GM18873 (cell line): ENCODE data around the gene CYREN.
A peak's percentile ranks its signal among the peaks of the same experiment; 100 is the strongest.
"Not testable (repeated sequence)": the region's sequence is repeated elsewhere in the genome, so short reads cannot be mapped to it uniquely, and the experiment has no call there.

Experiments
- ATAC-seq: cut with Tn5 transposase; IDR thresholded peaks from one replicate; pipeline ENCODE4 v1.9.1; 2021; ENCODE audit warnings: mild to moderate bottlenecking, moderate library complexity, moderate number of reproducible peaks; ENCODE audit not compliant: unreplicated experiment, low FRiP score

The CYREN gene

DNA sequence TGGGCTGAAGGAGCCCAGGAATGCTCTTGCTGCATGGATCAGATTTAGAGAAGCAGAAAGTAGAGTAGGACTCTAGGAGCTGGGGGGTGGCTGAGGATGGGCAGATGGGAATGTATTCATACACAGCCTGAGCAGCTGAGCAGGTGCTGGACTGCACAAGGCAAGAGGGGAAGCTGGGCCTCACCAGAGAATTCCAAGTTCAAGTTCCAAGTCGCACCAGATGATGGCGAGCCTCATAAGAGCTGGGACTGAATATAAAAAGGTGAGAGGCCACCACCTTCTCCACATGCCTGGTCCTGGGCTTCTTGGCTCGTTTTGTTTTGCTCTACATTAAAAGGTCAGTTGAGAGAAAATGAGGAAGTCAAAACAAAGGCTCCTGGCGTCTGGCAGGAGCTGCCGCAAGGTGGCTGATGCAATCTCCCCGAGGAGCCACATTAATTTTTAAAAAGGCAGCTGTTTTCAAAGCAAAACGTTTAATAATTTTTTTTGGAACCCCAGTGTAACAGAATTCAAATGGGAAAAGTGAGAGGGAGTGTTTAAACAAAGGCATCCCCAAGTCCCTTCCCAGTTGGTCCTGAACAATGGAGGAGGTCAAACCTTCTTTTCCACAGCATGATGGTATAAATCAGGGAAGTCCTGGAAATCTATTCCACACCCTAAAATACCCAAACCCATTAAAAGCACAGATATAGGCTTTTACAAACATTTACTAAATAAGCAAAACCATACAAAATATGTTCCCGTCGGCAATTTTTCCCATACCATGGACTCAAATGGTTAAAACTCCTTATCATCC is 9.5 kb downstream of the CYREN start:
- no peak for ATAC-seq

GRCh38 chr7:135160098-135160857 is 10.2 kb downstream of the CYREN start:
- ATAC-seq: peak; percentile 44

DNA sequence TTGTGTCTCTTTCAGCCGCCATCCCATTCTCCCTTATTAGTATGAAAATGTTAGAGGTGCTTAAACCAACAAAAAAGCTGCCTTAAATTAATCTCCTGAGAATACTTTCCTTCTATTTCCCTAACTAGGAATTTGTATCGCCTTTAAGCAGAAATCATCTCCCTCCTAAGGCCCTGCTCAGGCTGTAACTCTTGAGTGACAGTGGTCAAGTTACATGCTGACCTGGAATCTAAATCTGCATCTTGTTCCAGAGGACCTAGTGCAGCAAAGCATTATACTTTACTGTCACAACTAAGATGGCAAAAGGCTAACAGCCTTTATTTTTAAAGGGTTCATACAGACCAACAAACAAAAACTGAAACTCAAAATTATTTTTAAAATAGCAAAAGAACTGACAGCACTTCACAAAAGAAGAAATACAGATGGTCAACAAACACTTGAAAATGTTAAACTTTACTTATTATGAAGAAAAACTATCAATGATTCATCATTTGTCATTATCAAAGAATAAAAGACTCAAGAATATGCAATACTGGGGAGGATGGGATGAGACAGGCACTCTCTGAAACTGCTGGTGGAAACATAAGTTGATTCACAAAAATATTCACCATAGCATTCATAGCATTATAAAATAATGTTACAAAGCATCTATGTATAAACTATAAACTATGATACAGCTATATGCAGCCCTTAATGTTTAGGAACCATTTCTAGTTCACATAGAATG is 11.0 kb downstream of the CYREN start:
- no peak for ATAC-seq

GRCh38 chr7:135158874-135159273 is 11.6 kb downstream of the CYREN start:
- no peak for ATAC-seq

DNA sequence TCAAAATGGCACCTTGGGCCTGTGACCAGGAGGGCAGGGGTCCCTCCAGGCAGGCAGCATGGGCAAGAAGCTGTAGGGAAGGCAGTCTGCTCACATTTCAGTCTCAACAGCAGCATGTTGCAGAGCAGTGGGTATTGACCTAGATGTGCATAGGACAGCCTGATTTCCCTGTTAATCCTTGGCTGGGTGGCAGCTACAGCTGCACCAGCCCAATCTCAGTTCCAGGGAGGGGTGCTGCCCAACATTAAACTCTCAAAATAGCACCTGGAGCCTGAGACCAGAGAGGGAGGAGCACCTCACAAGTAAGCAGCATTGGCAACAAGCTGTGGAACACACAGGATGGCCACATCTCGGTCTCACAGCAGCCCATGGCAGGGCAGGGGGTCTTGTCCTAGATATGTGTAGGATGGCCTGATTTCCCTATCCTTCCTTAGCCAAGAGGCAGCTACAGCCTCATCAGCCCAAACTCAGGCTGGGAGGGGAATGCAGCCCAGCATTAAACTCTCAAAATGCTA is 12.3 kb downstream of the CYREN start:
- ATAC-seq: no peak

DNA sequence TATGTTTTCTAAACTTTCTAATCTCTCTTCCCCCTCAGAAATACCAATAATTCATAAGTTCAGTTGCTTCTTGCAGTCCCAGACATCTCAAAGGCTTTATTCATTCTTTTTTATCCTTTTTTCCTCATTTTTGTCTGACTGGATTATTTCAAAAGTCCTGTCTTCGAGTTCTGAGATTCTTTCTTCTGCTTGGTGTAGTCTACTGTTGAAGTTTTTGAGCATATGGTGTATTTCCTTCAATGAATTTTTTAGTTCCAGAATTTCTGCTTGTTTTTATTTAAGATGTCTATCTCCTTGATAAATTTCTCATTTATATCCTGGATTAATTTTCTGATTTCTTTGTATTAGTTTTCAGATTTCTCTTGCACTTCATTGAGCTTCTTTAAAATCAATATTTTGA is 14.2 kb downstream of the CYREN start:
- ATAC-seq: no peak

DNA sequence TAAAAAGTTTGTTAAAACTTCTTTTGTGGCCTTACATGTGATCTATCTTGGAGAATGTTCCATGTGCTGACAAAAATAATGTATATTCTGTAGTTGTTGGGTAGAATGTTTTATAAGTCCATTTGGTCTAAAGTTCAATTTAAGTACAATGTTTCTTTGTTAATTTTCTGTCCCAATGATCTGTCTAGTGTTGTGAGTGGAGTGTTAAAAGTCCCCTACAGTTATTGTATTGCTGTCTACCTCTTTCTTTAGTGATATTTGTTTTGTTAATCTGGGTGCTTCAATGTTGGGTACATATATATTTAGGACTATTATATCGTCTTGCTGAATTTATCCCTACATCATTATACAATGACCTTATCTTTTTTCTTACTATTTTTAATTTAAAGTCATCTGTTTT is 15.8 kb downstream of the CYREN start:
- no peak for ATAC-seq

GRCh38 chr7:135152442-135152841 is 18.1 kb downstream of the CYREN start:
- no peak for ATAC-seq

DNA sequence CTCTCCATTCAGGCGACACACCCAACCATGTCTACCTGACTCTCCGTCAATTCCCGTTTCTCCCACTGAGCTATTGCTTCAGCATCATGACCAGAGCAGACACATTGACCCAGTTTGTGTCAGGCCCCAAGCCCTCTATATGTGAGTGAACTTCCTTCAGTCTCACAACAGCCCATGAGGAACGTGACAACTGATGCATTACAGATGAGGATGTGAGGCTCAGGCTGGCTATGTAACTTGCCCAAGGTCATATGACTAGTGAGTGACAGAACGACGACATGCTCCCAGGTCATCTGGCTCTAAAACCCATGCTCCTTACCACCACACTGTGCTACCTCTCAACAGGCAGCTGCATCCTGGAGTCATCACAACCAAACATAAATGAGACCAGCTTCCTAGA is 19.0 kb downstream of the CYREN start:
- no peak for ATAC-seq

DNA sequence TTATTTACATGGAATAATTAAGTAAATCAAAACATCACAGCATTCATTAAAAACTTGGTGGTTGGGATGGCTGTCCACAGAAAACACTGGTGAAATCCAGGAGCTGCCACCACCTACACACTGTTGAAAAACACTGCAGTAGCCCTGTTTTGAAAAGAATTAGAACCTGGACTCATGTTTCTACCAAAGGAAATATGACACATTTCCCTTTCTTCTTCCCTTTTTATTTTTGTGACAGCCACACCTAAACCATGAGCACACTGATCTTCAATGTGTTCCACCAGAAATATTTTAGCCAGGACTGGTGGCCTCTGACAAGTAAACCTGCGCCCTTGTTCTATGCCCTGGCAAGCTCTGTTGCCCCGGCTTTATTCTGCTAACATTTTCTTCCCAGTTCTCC is 19.4 kb downstream of the CYREN start:
- no peak for ATAC-seq

DNA sequence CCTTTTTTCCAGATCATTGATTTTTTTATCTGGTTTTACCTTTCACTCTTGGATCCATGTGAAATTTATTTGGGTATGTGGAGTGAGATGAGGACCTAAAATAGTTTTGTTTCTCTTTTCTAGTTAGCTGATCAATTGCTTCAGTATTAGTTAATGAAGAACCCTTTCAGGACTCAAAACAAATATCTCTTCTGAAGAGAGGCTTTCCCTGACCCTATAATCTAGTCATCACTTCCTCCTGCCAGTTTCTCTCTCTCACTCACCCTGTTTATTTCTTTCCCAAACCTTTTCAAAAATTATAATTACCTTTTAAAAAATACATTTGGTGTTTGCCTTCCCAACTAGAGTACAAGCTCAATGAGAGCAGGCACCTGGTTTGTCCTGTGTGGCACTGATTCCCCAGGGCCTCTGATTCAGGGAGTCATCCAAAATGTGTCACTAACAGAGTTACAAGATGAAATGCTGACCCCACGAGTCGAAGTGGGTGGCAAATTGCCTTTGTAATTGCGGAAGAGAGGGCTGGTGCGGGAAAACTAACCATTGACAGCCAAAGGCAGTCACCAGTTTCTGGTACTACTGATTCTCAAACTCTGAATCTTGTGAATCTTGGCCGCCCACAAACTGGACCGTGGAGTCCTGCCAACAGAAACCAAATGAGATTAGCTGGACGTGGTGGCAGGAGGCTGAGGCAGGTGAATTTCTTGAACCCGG is 20.3 kb downstream of the CYREN start:
- ATAC-seq: no peak

DNA sequence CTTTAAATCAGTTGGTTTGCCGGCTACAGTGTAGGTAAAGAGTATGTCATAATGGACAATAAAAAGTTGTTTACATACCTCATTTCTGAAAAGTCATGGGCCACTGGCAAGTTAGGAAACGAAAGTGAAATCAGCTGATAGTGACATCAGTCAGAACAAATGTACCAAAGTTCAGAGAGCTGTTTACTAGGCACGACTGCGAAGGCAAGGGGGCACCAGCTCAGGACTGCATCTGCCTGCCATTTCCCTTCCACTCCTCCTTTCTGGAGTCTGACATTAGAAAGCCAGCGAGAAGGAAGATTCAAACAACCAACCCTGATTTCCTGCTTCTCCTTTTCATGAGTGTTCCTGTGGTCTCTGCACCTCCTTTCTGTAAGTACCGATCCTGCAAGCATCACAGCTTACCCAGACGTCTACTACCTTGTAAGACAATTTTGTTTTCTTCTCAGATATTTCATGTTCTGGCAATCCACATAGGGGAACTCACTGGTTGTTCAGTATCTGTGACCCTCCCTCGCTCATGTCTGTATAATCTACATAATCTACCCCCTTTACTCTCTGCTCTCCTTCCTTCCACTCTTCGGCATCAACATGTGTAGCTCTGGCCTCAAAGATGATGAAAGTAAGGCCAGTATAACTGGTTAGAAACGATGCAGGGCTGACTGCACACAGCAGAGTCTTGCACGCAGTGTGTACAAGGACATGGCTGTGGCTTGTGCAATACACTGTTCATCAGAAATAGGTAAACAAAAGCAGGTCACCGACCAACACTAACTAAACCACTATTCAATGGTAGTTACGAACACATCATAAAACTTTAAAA is 22.4 kb downstream of the CYREN start, which contains the start of gene TMEM140:
TSS of gene TMEM140 (plus strand) at position 174 of the 823 bp plus-strand sequence. CDS start 16,370 bp downstream, outside the sequence.
- peak; percentile 64 for ATAC-seq

- no peak for ATAC-seq
Measured at GRCh38 chr7:135147341-135147898, 23.1 kb downstream of the CYREN start.

DNA sequence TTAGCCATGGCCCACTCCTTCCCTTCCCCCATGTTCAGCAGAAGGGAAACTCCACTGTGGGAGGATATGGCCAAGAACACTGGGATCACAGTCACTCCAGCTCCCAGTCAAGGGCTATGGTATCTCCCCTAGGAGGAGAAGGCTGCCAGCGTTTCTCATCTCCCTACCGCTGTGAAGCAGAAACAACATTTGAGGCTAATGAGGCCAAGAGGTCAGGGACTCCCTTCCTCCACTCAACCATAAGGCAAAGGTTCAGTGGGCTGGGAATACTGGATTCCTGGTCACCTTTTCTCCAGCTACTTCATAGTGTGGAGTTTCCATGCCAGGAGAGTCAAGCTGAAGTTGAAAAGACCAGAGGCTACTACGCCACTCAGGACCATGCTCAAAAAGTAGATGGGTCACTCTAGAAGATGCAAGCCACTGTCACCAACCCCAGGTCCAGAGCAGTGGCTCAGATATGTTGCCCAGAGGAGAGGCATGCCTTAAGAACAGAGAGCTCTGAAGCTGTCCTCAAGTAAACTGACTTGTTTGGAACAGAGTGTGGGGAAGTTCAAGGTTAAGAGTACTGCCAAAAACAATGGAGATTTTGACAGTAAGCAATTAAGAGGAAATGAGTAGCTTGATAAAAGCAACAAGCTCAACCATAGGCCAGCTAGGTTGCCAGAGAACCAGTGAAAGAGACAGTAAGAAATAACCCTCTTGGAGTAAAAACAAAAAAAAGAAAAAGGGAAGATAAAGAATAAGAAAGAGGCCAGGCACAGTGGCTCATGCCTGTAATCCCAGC is 26.4 kb downstream of the CYREN start:
- ATAC-seq: no peak

- ATAC-seq: no peak
Measured at GRCh38 chr7:135129579-135129978, 40.9 kb downstream of the CYREN start.

GRCh38 chr7:135128931-135129330 is 41.6 kb downstream of the CYREN start:
- no peak for ATAC-seq

- not testable (repeated sequence) for ATAC-seq
Measured at GRCh38 chr7:135124631-135125030, 45.9 kb downstream of the CYREN start.

DNA sequence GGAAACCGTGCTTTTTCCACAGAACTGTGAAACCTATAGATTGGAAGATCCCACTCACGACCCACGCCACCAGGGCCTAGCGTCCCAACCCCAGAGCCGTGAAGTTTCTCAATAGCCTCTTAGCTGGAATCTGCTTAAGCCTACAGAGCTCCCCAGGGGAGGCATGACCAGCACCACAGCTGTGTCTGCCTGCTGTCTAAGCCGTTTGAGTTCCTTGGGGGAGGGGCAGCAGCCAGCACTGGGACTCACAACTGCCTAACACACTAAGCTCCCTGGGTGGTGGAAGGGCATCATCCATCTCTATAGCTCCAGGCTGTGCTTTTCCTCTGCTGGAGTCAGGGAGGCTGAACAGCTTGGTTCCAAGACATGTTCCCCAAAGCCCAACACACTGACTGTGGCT is 48.6 kb downstream of the CYREN start:
- no peak for ATAC-seq
